T-helper 1 cell (primary cell): ENCODE data around the gene STK11IP.

Source experiments
- DNase-seq, 5 donors: peaks; one replicate each; pipeline ENCODE4 v3.0.0-alpha.2; 2012 to 2020

STK11IP gene

GRCh38 chr2:219563271-219563928, 34.3 kb upstream of the STK11IP start:
- no peak for DNase-seq

- no peak for DNase-seq
Measured at GRCh38 chr2:219565130-219566080, 32.3 kb upstream of the STK11IP start.

GRCh38 chr2:219566640-219567039, 31.0 kb upstream of the STK11IP start:
- no peak for DNase-seq

- DNase-seq: no peak
Measured at GRCh38 chr2:219567131-219567530, 30.5 kb upstream of the STK11IP start.

- no peak for DNase-seq
Measured at GRCh38 chr2:219567791-219568361, 29.8 kb upstream of the STK11IP start.

GRCh38 chr2:219569041-219569440, 28.6 kb upstream of the STK11IP start:
- DNase-seq: no peak

GRCh38 chr2:219569635-219570034, 28.0 kb upstream of the STK11IP start:
- no peak for DNase-seq

GRCh38 chr2:219570194-219570923, 27.3 kb upstream of the STK11IP start:
- no peak for DNase-seq

GRCh38 chr2:219570924-219571310, 26.7 kb upstream of the STK11IP start:
- no peak for DNase-seq

- DNase-seq: no peak
Measured at GRCh38 chr2:219571311-219572236, 26.1 kb upstream of the STK11IP start, which contains the start of gene OBSL1. Gene OBSL1 (minus strand): TSS chr2:219571539. CDS start chr2:219571232, 307 bp downstream.

GRCh38 chr2:219572237-219573001, 25.2 kb upstream of the STK11IP start, which contains the start of gene INHA:
Gene INHA (plus strand): TSS chr2:219572310. CDS start chr2:219572375, 65 bp downstream.
- DNase-seq: no peak

- no peak for DNase-seq
Measured at GRCh38 chr2:219573166-219573565, 24.5 kb upstream of the STK11IP start.

GRCh38 chr2:219574484-219575311, 23.0 kb upstream of the STK11IP start:
- no peak for DNase-seq

GRCh38 chr2:219575566-219576504, 21.8 kb upstream of the STK11IP start:
- DNase-seq: no peak

GRCh38 chr2:219576505-219577388, 20.9 kb upstream of the STK11IP start:
- DNase-seq: no peak

GRCh38 chr2:219578811-219579613, 18.6 kb upstream of the STK11IP start:
- no peak for DNase-seq

- DNase-seq: no peak
Measured at GRCh38 chr2:219581346-219581745, 16.3 kb upstream of the STK11IP start.
